GM19328 (cell line): ENCODE data around the gene IFNAR1.
"Not testable (repeated sequence)": the region's sequence is repeated elsewhere in the genome, so short reads cannot be mapped to it uniquely, and the experiment has no call there.

Experiments
- ATAC-seq: cut with Tn5 transposase; IDR thresholded peaks from one replicate; pipeline ENCODE4 v1.9.1; 2021; ENCODE audit warnings: mild to moderate bottlenecking, moderate library complexity; ENCODE audit not compliant: unreplicated experiment

The IFNAR1 gene

DNA sequence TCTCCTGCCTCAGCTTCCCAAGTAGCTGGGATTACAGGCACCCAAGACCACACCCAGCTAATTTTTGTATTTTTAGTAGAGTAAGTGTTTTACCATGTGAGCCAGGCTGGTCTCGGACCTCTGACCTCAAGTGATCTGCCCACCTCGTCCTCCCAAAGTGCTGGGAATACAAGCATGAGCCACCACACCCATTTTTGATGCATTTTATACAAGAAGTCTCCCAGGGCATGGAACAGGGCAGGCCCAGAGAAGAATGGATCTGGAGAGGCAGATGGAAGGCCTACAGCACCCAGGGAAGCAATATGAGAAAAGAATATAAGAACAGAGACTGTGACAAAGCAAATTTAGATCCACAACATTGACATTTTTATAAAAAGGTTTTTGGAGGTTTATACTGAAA, 18.8 kb upstream of the IFNAR1 start:
- ATAC-seq = no peak

DNA sequence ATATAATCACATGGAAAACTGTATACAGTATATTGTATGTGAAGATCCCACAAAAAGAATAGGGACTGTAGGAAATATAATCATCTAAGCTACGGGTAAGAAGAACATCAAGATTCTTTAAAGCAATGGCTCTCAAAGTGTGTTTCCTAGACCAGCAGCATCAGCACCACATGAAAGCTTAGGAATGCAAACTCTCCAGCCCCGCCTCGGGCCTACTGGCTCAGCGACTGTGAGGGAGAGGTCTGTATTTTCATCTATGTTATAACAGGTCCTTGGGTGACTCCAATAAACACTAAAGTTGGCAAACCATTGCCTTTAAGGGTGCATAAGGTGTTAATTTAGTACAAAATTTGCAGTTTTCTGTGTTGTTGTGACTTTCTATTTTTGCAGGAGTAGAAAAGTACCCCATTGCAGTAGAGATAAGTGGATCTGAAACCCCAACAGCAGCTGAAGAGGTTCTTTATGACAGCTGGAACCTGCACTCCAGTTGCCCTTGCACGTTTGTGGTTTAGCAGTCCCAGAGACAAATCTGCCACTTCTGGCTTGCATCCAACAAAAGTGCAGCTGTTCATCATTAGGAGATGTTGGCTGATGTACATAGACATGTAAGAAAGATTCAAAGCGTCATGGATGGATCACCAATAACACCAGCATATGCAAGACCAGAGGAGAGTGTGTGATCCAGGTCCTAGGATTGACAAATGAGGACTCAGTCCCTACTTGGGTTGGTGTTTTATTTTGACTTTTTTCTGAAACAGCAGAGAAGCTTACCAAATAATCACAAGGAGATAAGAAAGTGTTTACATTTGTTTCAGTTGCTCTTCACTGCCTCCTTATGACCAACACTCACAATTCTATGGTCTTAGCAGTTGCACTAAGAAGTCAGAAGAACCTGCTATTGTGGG, 15.9 kb upstream of the IFNAR1 start:
- peak; percentile 67 for ATAC-seq

DNA sequence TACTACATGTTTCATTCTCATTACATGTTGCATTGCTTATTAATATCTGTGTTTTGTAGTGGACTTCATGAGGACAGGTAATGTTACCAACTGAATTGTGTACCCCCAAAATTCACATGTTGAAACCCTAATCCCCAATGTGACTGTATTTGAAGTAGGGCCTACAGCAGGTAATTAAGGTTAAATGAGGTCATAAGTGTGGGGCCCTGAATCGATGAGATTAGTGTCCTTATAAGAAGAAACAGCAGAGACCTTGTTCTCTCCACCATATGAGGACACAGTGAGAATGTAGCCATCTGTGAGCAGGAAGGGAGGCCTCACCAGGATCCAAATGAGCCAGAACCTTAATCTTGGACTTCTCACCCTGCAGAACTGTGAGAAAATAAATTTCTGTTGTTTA, 15.0 kb upstream of the IFNAR1 start:
- ATAC-seq = no peak

DNA sequence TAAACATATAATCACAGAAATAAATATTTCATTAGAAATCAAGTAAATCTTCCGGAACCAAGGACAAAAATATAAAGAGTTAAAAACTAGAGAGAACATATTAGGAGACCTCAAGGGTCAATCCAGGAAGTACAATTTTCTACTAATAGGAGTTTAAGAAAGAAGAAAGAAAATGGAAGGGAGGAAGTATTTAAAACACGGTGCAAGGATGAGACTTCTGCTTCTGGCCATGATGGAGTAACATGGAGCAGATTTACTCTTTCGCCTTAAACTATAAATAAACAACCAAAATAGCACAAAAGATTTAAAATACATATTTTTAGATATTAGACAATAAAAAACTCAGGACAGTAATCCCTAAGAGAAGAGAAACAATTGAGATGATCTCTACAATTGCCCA, 12.6 kb upstream of the IFNAR1 start:
- ATAC-seq = no peak

DNA sequence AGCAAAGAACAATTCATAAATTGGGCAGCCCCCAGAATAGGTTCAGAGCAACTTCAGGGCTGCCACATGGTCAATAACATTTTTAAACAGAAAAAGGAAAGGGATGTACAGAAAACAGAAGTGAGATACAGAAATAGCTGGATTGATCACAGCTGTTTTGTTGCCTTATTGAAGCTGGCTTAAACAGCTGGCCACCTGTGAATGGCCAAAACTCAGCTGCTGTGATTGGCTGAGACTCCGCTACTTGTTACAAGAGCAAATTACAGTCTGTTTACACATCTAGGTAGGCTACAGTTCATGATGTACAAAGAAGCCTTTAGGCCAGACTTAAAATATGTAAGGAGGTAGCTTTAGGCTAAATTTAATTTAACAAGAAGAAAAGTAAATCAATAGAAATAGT, 11.6 kb upstream of the IFNAR1 start:
- ATAC-seq = no peak

DNA sequence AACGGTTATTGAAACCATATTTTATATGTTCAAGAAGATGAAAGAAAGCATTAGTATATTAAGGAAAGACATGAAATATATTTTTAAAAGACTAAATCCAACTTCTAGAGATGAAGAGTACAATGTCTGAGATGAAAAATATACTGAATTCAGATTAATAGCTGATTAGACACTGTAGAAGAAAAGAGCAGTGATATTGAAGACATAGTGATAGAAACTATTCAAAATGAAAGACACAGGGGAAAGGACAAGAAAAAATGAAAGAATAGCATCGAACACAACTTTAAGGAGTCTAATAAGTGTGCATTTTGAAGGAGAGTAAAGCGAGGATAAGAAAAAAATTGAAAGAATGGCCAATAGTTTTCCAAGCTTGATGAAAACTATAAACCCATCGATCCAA, 11.2 kb upstream of the IFNAR1 start:
- ATAC-seq = no peak

DNA sequence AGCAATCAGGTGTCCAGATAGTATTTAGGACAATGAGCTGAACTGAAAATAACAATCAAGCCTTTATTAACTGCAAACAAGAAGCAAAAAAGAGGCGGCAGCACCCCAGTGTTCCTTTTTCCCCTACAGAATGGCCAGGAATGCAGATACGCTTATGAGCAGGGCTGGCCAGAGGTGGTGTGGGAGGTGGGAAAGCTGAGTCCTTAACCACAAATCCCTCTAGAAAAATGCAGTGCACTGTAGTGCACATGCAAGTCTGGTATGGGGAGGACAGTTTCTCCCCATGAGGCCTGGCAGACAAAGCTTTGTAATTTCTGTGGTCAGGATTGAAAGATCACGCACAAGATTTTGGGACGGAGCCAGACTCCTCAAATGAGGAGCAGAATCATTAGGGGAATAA, 10.7 kb upstream of the IFNAR1 start:
- ATAC-seq = no peak

DNA sequence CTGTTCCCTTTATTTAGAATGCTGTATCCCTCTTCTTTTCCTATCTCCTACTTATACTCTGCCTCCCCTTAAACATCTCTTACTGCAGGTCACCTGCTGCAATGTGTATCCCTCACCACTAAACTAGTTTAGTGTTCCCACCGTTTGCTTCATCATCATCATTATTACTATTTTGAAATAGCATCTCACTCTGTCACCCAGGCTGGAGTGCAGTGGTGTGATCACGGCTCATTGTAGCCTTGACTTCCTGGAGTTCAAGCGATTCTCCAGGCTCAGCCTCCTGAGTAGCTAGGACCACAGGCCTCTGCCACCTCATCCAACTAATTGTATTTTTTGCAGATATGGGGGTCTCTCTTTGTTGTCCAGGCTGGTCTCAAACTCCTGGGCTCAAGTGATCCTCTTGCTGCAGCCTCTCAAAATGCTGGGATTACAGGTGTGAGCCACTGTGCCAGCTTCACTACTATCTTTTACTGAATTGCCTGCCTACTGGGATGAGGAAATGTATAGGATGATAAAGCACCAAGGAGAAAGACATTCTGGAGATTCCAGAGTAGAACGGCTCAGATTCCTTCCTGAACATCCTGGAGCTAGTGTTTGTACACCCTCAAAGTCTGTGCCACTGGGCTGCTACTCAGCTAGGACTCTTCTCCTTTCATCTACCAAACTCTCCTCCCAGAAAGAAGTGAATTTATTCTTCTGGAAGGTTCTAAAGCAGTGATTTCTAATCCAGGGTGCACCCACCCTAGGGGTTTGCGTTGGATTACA, 8.6 kb upstream of the IFNAR1 start:
- ATAC-seq = no peak

DNA sequence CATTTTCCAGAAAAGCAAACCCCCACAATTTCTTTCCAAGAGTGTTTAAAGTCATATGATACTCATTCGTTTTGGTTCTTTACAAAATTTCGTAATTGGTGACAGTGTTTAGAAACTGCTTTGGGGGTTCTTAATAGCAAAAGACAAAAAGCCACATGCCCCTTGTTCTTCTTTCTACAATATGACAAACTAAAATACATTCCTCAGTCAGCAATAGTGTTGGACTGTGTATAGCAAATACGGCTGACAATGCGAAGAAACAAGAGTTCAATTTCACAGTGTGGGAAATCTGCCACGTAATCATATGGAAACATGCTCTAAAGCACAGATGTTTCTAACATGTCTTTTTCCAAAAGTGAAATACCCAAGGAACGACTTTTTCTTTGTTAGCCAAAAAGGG, 7.6 kb upstream of the IFNAR1 start:
- ATAC-seq = no peak

DNA sequence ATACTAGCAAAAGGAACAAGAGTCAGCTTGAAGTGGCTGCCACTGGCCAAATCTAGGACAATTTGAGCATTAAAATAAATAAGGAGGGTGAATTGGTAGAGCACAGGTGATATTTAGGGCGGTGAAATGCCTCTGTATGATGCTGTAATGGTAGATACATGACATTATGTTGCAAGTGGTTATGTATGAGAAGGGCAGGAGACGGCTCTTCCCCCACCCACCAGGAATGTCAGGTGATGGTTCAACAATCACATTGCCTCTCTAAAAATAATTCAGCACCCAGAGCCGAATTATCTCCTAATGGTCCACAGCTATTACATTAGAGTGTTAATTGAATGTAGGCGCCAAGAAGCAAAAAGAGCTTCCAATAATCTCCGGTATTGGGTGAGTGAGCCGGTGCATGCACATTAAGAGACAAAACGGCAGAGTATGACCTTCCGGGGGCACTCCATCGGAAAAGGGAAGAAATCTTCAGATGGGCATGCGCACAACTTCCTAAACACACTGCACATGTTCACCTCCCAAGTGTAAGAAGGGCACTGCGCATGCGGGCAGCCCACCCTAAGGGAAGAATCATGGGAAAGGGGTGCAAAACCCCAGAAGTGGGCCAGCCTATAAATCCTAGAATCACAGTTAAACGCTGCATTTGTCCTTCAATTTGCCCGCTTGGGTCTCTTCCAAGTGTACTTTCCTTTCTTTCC, 6.8 kb upstream of the IFNAR1 start:
- ATAC-seq = no peak

DNA sequence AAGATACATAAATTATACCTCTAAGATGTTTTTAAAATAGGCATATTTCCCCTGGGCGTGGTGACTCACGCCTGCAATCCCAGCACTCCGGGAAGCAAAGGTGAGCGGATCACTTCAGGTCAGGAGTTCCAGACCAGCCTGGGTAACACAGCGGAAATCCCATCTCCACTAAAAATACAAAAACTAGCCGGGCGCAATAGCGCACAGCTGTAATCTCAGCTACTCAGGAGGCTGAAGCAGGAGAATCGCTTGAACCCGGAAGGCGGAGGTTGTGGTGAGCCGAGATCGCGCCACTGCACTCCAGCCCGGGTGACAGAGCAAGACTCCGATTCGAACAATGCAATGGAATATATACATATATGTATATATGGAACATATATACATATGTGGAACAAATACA, 3.8 kb upstream of the IFNAR1 start:
- ATAC-seq = not testable (repeated sequence)

DNA sequence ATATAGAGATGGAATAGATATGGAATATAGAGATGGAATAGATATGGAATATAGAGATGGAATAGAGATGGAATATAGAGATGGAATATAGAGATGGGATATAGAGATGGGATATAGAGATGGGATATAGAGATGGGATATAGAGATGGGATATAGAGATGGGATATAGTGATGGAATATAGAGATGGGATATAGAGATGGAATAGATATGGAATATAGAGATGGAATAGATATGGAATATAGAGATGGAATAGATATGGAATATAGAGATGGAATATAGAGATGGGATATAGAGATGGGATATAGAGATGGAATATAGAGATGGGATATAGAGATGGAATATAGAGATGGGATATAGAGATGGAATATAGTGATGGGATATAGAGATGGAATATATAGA, 1.2 kb upstream of the IFNAR1 start:
- ATAC-seq = not testable (repeated sequence)

DNA sequence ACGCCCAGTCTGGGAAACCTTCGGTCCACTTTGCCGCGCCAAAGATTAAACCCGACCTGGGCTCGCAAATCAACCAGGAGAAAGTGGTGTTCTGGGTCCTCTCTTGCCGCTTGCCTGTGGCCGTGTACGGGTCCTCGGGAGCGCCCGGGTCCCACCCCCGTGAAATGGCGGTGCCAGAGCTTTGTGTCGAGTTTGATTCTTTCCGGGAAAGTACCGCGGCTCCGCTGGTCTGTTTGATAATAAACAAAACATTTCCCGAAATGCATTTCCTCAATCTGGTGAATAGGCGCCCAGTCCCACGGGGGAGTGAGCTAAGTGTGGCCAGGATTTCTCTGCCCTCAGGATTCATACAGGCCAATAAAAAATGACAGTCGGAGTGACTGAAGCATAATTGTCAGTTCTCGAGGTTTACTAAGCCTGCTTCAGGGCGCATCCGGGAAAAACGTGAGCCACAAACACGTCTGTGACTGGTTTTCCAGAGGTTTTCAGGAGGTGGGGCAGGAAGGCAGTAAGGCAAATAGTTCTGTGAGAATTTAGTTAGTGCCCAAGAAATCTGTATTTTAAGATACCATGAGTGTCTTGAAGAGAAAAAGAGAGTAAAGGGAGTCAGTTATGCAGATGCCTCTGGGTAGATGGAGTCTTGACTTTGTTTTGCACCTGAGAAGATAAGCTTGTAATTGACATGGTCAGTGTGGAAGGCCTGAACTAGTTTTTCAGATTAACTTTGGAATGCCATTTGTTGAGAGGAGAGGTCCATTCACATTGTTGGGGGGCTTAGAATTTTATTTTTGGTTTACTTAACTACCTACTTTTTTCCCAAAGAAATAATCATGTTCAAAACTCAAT, 675 bp downstream of the IFNAR1 start:
- peak; percentile 24 for ATAC-seq

DNA sequence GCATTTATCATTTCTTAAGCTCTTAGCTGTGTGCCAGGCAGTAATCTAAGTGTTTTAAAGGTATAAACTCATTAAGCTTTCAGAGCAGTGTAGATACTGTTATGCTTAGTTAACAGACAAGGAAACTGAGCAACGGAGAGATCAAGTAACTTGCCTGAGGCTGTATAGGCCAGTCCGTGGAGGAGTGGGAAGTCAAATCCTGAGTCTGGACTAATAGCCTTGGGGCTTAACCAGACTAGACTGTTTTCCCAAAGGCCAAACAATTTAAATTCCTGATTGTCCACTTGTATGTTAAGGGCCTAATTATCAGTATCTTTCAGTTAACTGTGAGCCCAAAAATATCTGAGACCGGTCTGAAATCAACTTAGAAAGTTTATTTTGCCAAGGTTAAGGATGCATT, 2.6 kb downstream of the IFNAR1 start:
- no peak for ATAC-seq

DNA sequence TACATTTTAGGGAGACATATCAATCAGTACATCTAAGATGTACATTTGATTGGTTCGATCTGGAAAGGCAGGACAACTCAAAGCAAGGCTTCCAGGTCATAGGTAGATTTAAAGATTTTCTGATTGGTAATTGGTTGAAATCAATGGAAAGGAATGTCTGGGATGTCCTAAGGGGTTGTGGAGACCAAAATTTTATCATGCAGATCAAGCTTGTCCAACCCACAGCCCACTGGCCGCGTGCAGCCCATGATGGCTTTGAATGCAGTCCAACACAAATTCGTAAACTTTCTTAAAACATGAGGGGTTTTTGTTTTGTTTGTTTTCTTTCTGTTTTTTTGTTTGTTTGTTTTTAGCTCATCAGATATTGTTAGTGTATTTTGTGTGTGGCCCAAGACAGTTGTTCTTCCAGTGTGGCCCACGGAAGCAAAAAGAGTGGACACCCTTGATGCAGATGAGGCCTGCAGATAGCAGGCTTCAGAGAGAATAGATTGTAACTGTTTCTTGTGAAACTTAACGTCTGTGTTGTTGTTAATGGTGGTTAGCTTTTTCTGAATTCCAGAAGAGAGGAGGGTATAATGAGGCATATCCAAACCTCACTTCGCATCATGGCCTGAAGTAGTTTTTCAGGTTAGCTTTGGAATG, 3.1 kb downstream of the IFNAR1 start:
- ATAC-seq = no peak

DNA sequence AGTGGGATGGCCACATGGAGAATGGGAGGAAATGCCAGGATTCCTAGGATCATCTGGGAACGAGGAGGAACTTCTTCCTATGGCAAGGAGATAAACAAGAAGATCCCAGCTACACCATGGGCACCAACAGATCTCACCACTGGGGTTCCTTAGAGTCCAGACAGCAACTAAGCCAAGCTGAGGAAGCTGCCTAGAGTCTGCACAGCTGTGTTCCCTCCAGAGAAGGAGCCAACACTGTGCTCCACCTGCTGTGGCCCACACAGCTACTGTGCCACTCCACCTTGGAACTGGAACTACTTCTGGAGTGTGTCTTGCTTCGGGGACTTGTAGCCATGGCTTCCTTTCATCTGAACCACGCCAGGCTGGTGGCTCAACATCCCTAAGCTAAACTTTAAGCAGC, 6.0 kb downstream of the IFNAR1 start:
- ATAC-seq = no peak

DNA sequence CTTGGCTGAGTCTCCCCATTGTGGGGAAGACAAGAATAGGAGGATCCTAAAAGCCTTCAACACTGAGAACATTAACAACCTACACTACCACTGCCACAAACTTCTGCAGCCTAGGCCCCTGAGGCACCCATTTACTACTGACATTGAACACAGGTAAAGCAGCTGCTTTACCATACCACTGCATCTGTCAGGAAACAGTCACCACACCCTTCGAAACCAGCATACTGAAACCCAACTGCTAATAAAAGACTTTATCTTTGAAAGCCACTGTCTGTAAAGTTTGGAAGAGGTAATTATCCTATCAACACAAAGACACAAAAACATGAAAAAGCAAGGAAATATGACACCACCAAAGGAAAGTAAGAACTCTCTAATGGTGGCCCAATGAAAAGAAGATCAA, 7.4 kb downstream of the IFNAR1 start:
- ATAC-seq = peak; percentile 80

DNA sequence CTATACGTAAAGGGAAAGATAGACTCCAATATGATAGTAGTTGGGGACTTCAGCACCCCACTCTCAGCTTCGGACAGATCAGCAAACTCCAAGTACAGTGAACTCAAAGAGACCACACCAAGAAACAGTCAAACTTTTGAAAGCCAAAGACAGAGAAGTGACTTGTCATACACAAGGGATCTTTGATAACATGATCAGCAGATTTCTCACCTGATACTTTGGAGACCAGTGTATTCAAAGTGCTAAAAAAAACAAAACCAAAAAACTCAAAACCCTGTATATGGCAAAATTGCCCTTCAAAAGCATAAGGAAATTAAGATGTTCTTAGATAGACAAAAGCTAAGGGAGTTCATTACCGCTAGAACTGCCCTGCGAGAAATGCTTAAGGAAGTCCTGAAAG, 9.4 kb downstream of the IFNAR1 start:
- ATAC-seq = no peak

DNA sequence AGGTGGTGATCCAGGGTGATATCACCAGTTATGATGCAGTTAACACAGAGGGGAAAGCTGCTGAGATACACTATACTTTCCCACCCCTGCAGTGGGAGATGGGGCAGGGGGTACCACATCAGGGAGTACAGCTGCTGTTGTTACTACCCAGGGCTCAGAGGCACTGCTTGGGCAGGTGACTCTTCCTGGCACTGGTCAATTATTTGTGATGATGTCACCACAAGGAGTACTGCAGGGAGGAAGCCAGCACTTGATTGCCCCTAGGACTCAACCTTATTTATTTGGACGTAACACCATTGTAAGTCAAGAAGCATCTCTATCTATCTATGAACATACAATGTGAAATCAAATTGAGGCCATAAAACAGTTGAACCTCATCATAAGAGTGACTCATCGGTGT, 10.1 kb downstream of the IFNAR1 start:
- ATAC-seq = no peak

DNA sequence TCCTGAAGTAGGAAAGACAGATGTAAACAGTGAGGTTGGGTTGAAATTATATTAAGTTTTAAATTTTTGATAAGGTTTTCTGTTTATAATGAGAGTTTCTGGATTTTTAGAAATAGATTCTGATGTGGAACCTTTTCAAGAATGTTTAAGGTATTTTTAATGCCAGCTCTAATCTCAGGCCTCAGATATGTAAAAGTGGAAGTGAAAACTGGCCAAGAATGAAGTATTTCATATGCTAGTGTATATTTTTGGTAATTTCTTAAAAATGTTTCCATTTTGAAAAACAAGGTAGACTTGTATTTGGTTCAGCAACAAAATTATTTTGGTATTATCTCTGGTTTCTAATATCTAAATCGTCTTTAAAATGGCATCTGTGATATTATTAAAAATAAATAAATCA, 14.4 kb downstream of the IFNAR1 start:
- no peak for ATAC-seq
